Osteoblast (primary cell): ENCODE data around the gene SMARCA4. TPM values are rescaled to one million over a fixed set of nuclear protein-coding genes. Genes with fewer than 3 reads are reported as not detected.
"Not testable (repeated sequence)": the region's sequence is repeated elsewhere in the genome, so short reads cannot be mapped to it uniquely, and the experiment has no call there.

Experiments used
- DNase-seq: peaks from one replicate; pipeline ENCODE4 v3.0.0; 2011; ENCODE audit warnings: low spot score, mixed read lengths; ENCODE audit not compliant: insufficient read length; ENCODE audit errors: missing footprints
- H2AFZ ChIP-seq: 2 replicates; pipeline ENCODE4 v1.6.0; 2011; ENCODE audit warnings: mild to moderate bottlenecking, low read length
- H3K27ac ChIP-seq: 2 replicates; pipeline ENCODE4 v1.5.1; 2011; ENCODE audit warnings: mild to moderate bottlenecking, low read depth, low read length, moderate library complexity
- H3K27me3 ChIP-seq: 2 replicates; pipeline ENCODE4 v1.6.0; 2012; ENCODE audit warnings: mild to moderate bottlenecking, control low read depth, inconsistent platforms, low read length, moderate library complexity; ENCODE audit not compliant: insufficient read depth
- H3K36me3 ChIP-seq: 2 replicates; pipeline ENCODE4 v1.5.1; 2011; ENCODE audit warnings: mild to moderate bottlenecking, low read length, control low read depth, moderate library complexity; ENCODE audit not compliant: insufficient read depth
- H3K4me1 ChIP-seq: 2 replicates; pipeline ENCODE4 v1.5.1; 2011; ENCODE audit warnings: mild to moderate bottlenecking, low read length, control low read depth, moderate library complexity; ENCODE audit not compliant: insufficient read depth
- H3K4me2 ChIP-seq: 2 replicates; pipeline ENCODE4 v1.6.0; 2011; ENCODE audit warnings: mild to moderate bottlenecking, low read length; ENCODE audit not compliant: insufficient read depth
- H3K4me3 ChIP-seq: fragments of 200-600 bp; sonication (generic); 3 replicates; pipeline ENCODE4 v1.5.1; 2012; ENCODE audit warnings: mild to moderate bottlenecking, low read length, inconsistent platforms; ENCODE audit not compliant: insufficient read depth
- H3K79me2 ChIP-seq: 2 replicates; pipeline ENCODE4 v1.6.0; 2012; ENCODE audit warnings: mild to moderate bottlenecking, low read length, control low read depth, inconsistent platforms; ENCODE audit not compliant: insufficient read depth
- H3K9me3 ChIP-seq: 2 replicates; pipeline ENCODE4 v1.5.1; 2011; ENCODE audit warnings: low read depth, low read length, control low read depth
- H4K20me1 ChIP-seq: 2 replicates; pipeline ENCODE4 v1.6.0; 2012; ENCODE audit warnings: mild to moderate bottlenecking, low read length, control low read depth; ENCODE audit not compliant: insufficient read depth
- total RNA-seq: library from RNA; depleted of rRNA; stranded (reverse); fragments of >200 nt; gene quantifications from 2 replicates; pipeline ENCODE4 v1.2.3, GENCODE V29; 2012
- TF ChIP-seq, protein P1 (sequence below): IDR thresholded peaks from 2 replicates; pipeline ENCODE4 v1.5.1; 2011; ENCODE audit warnings: mild to moderate bottlenecking, low read depth, low read length, moderate library complexity; ENCODE audit errors: extremely low read depth

Gene SMARCA4
- total RNA-seq, 1 donor, result 52.8 TPM

- H3K27ac ChIP-seq, result peak within 1 kb of the TSS; percentile 92
- peak within 1 kb of the TSS; percentile 71 for H2AFZ ChIP-seq
- H3K27me3 ChIP-seq, result no peaks in the 10 kb centered on the region
- H3K36me3 ChIP-seq, result peaks cover 15% of the 10 kb centered on the region
- peaks cover 49% of the 10 kb centered on the region for H3K4me1 ChIP-seq
- TF ChIP-seq, protein P1, sequence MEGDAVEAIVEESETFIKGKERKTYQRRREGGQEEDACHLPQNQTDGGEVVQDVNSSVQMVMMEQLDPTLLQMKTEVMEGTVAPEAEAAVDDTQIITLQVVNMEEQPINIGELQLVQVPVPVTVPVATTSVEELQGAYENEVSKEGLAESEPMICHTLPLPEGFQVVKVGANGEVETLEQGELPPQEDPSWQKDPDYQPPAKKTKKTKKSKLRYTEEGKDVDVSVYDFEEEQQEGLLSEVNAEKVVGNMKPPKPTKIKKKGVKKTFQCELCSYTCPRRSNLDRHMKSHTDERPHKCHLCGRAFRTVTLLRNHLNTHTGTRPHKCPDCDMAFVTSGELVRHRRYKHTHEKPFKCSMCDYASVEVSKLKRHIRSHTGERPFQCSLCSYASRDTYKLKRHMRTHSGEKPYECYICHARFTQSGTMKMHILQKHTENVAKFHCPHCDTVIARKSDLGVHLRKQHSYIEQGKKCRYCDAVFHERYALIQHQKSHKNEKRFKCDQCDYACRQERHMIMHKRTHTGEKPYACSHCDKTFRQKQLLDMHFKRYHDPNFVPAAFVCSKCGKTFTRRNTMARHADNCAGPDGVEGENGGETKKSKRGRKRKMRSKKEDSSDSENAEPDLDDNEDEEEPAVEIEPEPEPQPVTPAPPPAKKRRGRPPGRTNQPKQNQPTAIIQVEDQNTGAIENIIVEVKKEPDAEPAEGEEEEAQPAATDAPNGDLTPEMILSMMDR, result no peak
- H4K20me1 ChIP-seq, result peaks cover 8% of the 10 kb centered on the region
- peak within 1 kb of the TSS; percentile 88 for H3K4me3 ChIP-seq
- DNase-seq, result peak; percentile 88
- H3K9me3 ChIP-seq, result no peaks in the 10 kb centered on the region
- peak within 1 kb of the TSS; percentile 98 for H3K4me2 ChIP-seq
- peaks cover 37% of the 10 kb centered on the region for H3K79me2 ChIP-seq
Measured at GRCh38 chr19:11089254-11090013, 128.6 kb downstream of the SMARCA4 start, which contains the start of gene LDLR. Gene LDLR, plus strand, starts transcription at chr19:11089463. Its CDS starts 86 bp downstream, at chr19:11089549.

DNA sequence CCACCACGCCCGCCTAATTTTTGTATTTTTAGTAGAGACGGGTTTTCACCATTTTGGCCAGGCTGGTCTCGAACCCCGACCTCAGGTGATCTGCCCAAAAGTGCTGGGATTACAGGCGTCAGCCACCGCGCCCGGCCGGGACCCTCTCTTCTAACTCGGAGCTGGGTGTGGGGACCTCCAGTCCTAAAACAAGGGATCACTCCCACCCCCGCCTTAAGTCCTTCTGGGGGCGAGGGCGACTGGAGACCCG, 129.1 kb downstream of the SMARCA4 start:
- H3K4me1 ChIP-seq, result peaks cover 50% of the 10 kb centered on the region
- peak overlapping the region; percentile 92 for H3K27ac ChIP-seq
- H3K9me3 ChIP-seq, H3K27me3 ChIP-seq, DNase-seq: not testable (repeated sequence)
- peak overlapping the region; percentile 49 for H2AFZ ChIP-seq
- peaks cover 42% of the 10 kb centered on the region for H3K79me2 ChIP-seq
- H3K4me3 ChIP-seq, result peak overlapping the region; percentile 88
- H4K20me1 ChIP-seq, result peaks cover 10% of the 10 kb centered on the region
- peaks cover 18% of the 10 kb centered on the region for H3K36me3 ChIP-seq
- H3K4me2 ChIP-seq, result peak overlapping the region; percentile 98

DNA sequence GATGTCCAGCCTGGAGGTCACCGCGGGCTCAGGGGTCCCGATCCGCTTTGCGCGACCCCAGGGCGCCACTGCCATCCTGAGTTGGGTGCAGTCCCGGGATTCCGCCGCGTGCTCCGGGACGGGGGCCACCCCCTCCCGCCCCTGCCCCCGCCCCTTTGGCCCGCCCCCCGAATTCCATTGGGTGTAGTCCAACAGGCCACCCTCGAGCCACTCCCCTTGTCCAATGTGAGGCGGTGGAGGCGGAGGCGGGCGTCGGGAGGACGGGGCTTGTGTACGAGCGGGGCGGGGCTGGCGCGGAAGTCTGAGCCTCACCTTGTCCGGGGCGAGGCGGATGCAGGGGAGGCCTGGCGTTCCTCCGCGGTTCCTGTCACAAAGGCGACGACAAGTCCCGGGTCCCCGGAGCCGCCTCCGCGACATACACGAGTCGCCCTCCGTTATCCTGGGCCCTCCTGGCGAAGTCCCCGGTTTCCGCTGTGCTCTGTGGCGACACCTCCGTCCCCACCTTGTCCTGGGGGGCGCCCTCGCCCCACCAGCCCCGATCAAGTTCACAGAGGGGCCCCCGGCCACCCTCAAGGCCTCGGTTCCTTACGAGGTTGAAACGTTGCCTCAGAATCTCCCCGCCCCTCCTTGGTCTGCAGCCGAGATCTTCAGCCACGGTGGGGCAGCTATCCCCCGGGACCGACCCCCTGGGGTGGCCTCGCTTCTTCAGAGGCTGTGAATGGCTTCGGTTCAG, 129.6 kb downstream of the SMARCA4 start:
- peak overlapping the region; percentile 88 for H3K4me3 ChIP-seq
- H3K4me1 ChIP-seq, result peaks cover 50% of the 10 kb centered on the region
- TF ChIP-seq, protein P1, result no peak
- H3K9me3 ChIP-seq, result no peaks in the 10 kb centered on the region
- H3K27ac ChIP-seq, result peak overlapping the region; percentile 97
- H3K27me3 ChIP-seq, result no peaks in the 10 kb centered on the region
- H2AFZ ChIP-seq, result peak overlapping the region; percentile 49
- peak overlapping the region; percentile 98 for H3K4me2 ChIP-seq
- H3K36me3 ChIP-seq, result peaks cover 18% of the 10 kb centered on the region
- H3K79me2 ChIP-seq, result peaks cover 44% of the 10 kb centered on the region
- H4K20me1 ChIP-seq, result peaks cover 10% of the 10 kb centered on the region
- peak; percentile 96 for DNase-seq

- Histone ChIP-seq H4K20me1 (peaks cover 16% of the 10 kb centered on the region), H3K27me3 (no peaks in the 10 kb centered on the region), H3K36me3 (peaks cover 21% of the 10 kb centered on the region), H3K79me2 (peaks cover 47% of the 10 kb centered on the region), H2AFZ (no peak overlapping the region), H3K9me3 (no peaks in the 10 kb centered on the region), H3K4me3 (peak overlapping the region; percentile 88), H3K4me2 (peak overlapping the region; percentile 88), H3K27ac (peak overlapping the region; percentile 97), H3K4me1 (peaks cover 51% of the 10 kb centered on the region)
- TF ChIP-seq, protein P1, result no peak
- no peak for DNase-seq
Measured at GRCh38 chr19:11090997-11091702, 130.3 kb downstream of the SMARCA4 start.
